Activated T-cell treated with anti-CD3 and anti-CD28 coated beads for 1 hour (primary cell): Measurements from ENCODE around the gene SLC9A9.
"Not testable (repeated sequence)": the region's sequence is repeated elsewhere in the genome, so short reads cannot be mapped to it uniquely, and the experiment has no call there.

Source experiments
- DNase-seq: peaks from one replicate; pipeline ENCODE4 v3.0.0-alpha.2; 2020; ENCODE audit warnings: low read depth

The SLC9A9 gene

GRCh38 chr3:143809121-143809621 lies 39.1 kb downstream of the SLC9A9 start:
- no peak for DNase-seq

- no peak for DNase-seq
Measured at GRCh38 chr3:143808030-143808429, 40.2 kb downstream of the SLC9A9 start.

- DNase-seq: no peak
Measured at GRCh38 chr3:143806038-143806437, 42.2 kb downstream of the SLC9A9 start.

- not testable (repeated sequence) for DNase-seq
Measured at GRCh38 chr3:143805476-143805875, 42.8 kb downstream of the SLC9A9 start.

- not testable (repeated sequence) for DNase-seq
Measured at GRCh38 chr3:143801046-143801445, 47.2 kb downstream of the SLC9A9 start.

- DNase-seq: not testable (repeated sequence)
Measured at GRCh38 chr3:143798151-143798550, 50.1 kb downstream of the SLC9A9 start.

- no peak for DNase-seq
Measured at GRCh38 chr3:143795874-143796273, 52.4 kb downstream of the SLC9A9 start.

GRCh38 chr3:143794793-143795462 lies 53.3 kb downstream of the SLC9A9 start:
- no peak for DNase-seq

GRCh38 chr3:143793971-143794370 lies 54.3 kb downstream of the SLC9A9 start:
- DNase-seq: no peak

- no peak for DNase-seq
Measured at GRCh38 chr3:143791386-143791785, 56.9 kb downstream of the SLC9A9 start.

- DNase-seq: no peak
Measured at GRCh38 chr3:143786219-143787191, 61.8 kb downstream of the SLC9A9 start.

GRCh38 chr3:143784446-143784845 lies 63.8 kb downstream of the SLC9A9 start:
- no peak for DNase-seq

- no peak for DNase-seq
Measured at GRCh38 chr3:143783851-143784370, 64.4 kb downstream of the SLC9A9 start.

- DNase-seq: no peak
Measured at GRCh38 chr3:143775459-143775858, 72.8 kb downstream of the SLC9A9 start.

- no peak for DNase-seq
Measured at GRCh38 chr3:143771939-143772338, 76.3 kb downstream of the SLC9A9 start.

- DNase-seq: no peak
Measured at GRCh38 chr3:143771258-143771657, 77.0 kb downstream of the SLC9A9 start.

GRCh38 chr3:143770391-143770790 lies 77.9 kb downstream of the SLC9A9 start:
- DNase-seq: no peak

GRCh38 chr3:143769616-143770015 lies 78.7 kb downstream of the SLC9A9 start:
- no peak for DNase-seq

- DNase-seq: no peak
Measured at GRCh38 chr3:143764840-143765239, 83.4 kb downstream of the SLC9A9 start.

- DNase-seq: no peak
Measured at GRCh38 chr3:143763564-143764162, 84.6 kb downstream of the SLC9A9 start.

- DNase-seq: no peak
Measured at GRCh38 chr3:143757691-143758090, 90.6 kb downstream of the SLC9A9 start.

- no peak for DNase-seq
Measured at GRCh38 chr3:143755978-143756377, 92.3 kb downstream of the SLC9A9 start.
